NB4 (cell line): ENCODE results near the gene CCDC18.

Experiments used
- POLR2A ChIP-seq: IDR thresholded peaks from 2 replicates; pipeline ENCODE4 v1.6.1; 2011; ENCODE audit warnings: mild to moderate bottlenecking; ENCODE audit not compliant: insufficient read length; ENCODE audit errors: extremely low read depth
- TF ChIP-seq, protein P1 (sequence below): IDR thresholded peaks from one replicate; pipeline ENCODE4 v1.5.1; 2012; ENCODE audit warnings: low read depth, low read length

DNA sequence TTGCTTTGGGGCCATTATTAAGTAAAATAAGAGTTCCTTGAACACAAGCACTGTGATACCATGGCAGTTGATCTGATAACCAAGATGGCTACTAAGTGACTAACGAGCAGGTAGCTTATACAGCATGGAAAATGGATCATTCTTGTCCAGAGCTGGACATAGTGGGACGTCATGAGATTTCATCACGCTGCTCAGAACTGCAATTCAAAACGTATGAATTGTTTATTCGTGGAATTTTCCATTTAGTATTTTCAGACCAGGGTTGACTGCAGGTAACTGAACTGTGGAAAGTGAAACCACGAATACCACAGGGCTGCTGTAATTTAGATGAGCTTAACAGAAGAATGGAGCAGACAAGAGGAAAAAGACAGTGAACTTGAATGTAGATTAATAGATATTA, 38.9 kb downstream of the CCDC18 start:
- no peak for TF ChIP-seq POLR2A
- TF ChIP-seq, protein P1, sequence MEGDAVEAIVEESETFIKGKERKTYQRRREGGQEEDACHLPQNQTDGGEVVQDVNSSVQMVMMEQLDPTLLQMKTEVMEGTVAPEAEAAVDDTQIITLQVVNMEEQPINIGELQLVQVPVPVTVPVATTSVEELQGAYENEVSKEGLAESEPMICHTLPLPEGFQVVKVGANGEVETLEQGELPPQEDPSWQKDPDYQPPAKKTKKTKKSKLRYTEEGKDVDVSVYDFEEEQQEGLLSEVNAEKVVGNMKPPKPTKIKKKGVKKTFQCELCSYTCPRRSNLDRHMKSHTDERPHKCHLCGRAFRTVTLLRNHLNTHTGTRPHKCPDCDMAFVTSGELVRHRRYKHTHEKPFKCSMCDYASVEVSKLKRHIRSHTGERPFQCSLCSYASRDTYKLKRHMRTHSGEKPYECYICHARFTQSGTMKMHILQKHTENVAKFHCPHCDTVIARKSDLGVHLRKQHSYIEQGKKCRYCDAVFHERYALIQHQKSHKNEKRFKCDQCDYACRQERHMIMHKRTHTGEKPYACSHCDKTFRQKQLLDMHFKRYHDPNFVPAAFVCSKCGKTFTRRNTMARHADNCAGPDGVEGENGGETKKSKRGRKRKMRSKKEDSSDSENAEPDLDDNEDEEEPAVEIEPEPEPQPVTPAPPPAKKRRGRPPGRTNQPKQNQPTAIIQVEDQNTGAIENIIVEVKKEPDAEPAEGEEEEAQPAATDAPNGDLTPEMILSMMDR: no peak
